HEK293T (cell line): ENCODE measurements around the gene SMIM13.

Experiments used
- CTCF ChIA-PET: fragments of 350-600 bp; formaldehyde crosslinking; extraction: SDS; loops from one replicate; lab custom pipeline; 2021; ENCODE audit warnings: antibody characterized with exemption, inconsistent platforms; lab: Yijun Ruan, JAX
- POLR2A ChIA-PET: fragments of 350-600 bp; formaldehyde crosslinking; extraction: SDS; loops from one replicate; lab custom pipeline; 2020; ENCODE audit warnings: antibody characterized with exemption, inconsistent platforms; lab: Yijun Ruan, JAX
- DNase-seq: peaks from one replicate; pipeline ENCODE4 v3.0.0; 2012; ENCODE audit warnings: mixed read lengths; ENCODE audit errors: extremely low spot score
- ARNT ChIP-seq: fragments of 450-650 bp; IDR thresholded peaks from 2 replicates; pipeline ENCODE4 v1.6.1; 2017; ENCODE audit warnings: mild to moderate bottlenecking
- BHLHE40 ChIP-seq: fragments of 450-650 bp; IDR thresholded peaks from 2 replicates; pipeline ENCODE4 v1.6.1; 2016; ENCODE audit warnings: mild to moderate bottlenecking, moderate library complexity, borderline replicate concordance
- CTBP1 ChIP-seq: fragments of 450-650 bp; IDR thresholded peaks from 2 replicates; pipeline ENCODE4 v1.6.1; 2016; ENCODE audit warnings: borderline replicate concordance
- ELF4 ChIP-seq: fragments of 450-650 bp; IDR thresholded peaks from 2 replicates; pipeline ENCODE4 v1.6.1; 2017; ENCODE audit warnings: antibody characterized with exemption
- FOXA1 ChIP-seq: fragments of 450-650 bp; IDR thresholded peaks from 2 replicates; pipeline ENCODE4 v1.6.1; 2016; ENCODE audit warnings: mild to moderate bottlenecking
- FOXK2 ChIP-seq: fragments of 450-650 bp; IDR thresholded peaks from 2 replicates; pipeline ENCODE4 v1.6.1; 2016; ENCODE audit warnings: mild to moderate bottlenecking
- FOXM1 ChIP-seq: fragments of 450-650 bp; IDR thresholded peaks from 2 replicates; pipeline ENCODE4 v1.6.1; 2017; ENCODE audit warnings: mild to moderate bottlenecking, borderline replicate concordance
- HDGF ChIP-seq: fragments of 450-650 bp; IDR thresholded peaks from 2 replicates; pipeline ENCODE4 v1.6.1; 2017; ENCODE audit warnings: antibody characterized with exemption, borderline replicate concordance
- L3MBTL2 ChIP-seq: fragments of 450-650 bp; conservative IDR thresholded peaks from 2 replicates; pipeline ENCODE4 v1.6.1; 2016; ENCODE audit warnings: mild to moderate bottlenecking
- LEF1 ChIP-seq: fragments of 450-650 bp; IDR thresholded peaks from 2 replicates; pipeline ENCODE4 v1.6.1; 2017; ENCODE audit warnings: mild to moderate bottlenecking, borderline replicate concordance
- NFRKB ChIP-seq: fragments of 450-650 bp; IDR thresholded peaks from 2 replicates; pipeline ENCODE4 v1.6.1; 2016; ENCODE audit warnings: mild to moderate bottlenecking, moderate library complexity
- SP1 ChIP-seq: fragments of 450-650 bp; IDR thresholded peaks from 2 replicates; pipeline ENCODE4 v1.6.1; 2017
- SUZ12 ChIP-seq: fragments of 450-650 bp; IDR thresholded peaks from 2 replicates; pipeline ENCODE4 v1.6.1; 2016; ENCODE audit warnings: mild to moderate bottlenecking
- TARDBP ChIP-seq: fragments of 450-650 bp; IDR thresholded peaks from 2 replicates; pipeline ENCODE4 v1.6.1; 2016
- ZNF384 ChIP-seq: fragments of 450-650 bp; IDR thresholded peaks from 2 replicates; pipeline ENCODE4 v1.6.1; 2016
- TF ChIP-seq, protein P1 (sequence below): fragments of 450-650 bp; IDR thresholded peaks from 2 replicates; pipeline ENCODE4 v1.6.1; 2016

Gene SMIM13

DNA sequence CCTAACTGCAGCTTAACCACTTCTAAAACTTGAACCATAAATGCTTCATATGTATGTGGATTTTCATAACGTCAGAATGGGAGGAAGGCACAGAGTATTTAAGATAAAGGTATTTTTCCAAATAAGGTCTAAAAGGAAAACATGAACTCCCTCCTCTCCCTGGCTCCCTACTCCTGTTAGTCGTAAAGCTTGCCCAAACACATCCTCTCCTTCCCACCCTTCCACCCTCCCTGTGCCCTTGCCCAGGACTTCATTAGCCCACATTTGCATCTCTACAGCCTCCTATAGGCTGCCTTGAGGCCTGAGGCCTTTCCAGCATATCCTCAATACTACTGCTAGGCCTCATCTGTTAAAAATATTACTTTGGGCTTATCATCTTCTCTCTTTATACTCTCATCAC is 17.1 kb upstream of the SMIM13 start:
- DNase-seq = no peak
- CTCF ChIA-PET = no interaction called here
- TF ChIP-seq FOXM1 (no peak), CTBP1 (no peak), FOXA1 (no peak), ZNF384 (no peak), HDGF (no peak), FOXK2 (no peak)
- TF ChIP-seq, protein P1, sequence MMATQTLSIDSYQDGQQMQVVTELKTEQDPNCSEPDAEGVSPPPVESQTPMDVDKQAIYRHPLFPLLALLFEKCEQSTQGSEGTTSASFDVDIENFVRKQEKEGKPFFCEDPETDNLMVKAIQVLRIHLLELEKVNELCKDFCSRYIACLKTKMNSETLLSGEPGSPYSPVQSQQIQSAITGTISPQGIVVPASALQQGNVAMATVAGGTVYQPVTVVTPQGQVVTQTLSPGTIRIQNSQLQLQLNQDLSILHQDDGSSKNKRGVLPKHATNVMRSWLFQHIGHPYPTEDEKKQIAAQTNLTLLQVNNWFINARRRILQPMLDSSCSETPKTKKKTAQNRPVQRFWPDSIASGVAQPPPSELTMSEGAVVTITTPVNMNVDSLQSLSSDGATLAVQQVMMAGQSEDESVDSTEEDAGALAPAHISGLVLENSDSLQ = no peak
- POLR2A ChIA-PET = no interaction called here

DNA sequence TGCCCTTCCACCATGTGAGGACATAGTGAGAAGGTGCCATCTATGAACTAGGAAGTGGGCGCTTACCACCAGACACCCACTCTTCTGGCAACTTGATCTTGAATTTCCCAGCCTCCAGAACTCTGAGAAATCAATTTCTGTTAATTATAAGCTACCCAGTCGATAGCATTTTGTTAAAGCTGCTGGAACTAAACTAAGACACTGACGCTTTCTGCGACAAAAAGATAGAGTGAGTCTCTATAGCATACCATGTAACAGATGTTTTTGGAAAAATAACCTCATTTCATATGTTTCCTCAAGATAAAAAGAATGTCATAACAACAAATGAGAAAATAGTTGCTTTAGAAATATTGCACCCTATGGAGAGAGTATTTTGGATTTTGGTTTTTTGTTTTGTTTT is 15.4 kb upstream of the SMIM13 start:
- POLR2A ChIA-PET = no interaction called here
- CTCF ChIA-PET = interaction anchor here (0.6 kb wide), 1 partner anchor 50 kb away, joined by 3 read pairs; no protein-coding TSS in a partner anchor
- TF ChIP-seq NFRKB (no peak), LEF1 (no peak), TARDBP (no peak), CTBP1 (no peak), L3MBTL2 (no peak), ELF4 (no peak), HDGF (no peak), FOXM1 (no peak), FOXK2 (no peak), ARNT (no peak), ZNF384 (no peak)
- TF ChIP-seq, protein P1 = no peak
- no peak for DNase-seq

DNA sequence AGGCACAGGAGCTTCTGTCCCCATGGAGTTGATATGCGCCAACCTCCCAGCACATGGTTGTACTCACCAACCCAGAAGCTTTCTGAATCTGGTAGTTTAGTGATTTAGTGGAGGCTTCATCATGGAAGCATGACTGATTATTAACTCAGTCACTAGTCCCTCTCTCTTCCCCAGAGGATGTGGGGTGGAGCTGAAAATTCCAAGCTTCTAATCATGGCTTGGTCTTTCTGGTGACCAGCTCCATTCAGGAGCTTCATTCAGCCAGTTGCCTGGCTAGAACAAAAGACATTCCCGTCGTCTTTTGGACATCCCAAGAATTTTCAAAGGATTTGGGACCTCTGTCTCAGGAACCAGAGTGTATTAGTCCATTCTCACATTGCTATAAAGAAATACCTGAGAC is 13.3 kb upstream of the SMIM13 start:
- POLR2A ChIA-PET = no interaction called here

GRCh38 chr6:11083491-11083890 is 10.1 kb upstream of the SMIM13 start:
- DNase-seq = no peak
- POLR2A ChIA-PET = interaction anchor here (1.3 kb wide), 1 partner anchor 10 kb away, joined by 5 read pairs; the partner anchor contains the start of gene SMIM13
- CTCF ChIA-PET = no interaction called here
- no peak for TF ChIP-seq TARDBP
- no peak for TF ChIP-seq L3MBTL2
- TF ChIP-seq ZNF384 = no peak
- TF ChIP-seq SP1 = no peak
- TF ChIP-seq, protein P1 = no peak
- TF ChIP-seq NFRKB = no peak
- TF ChIP-seq SUZ12 = no peak
- TF ChIP-seq HDGF = no peak
- TF ChIP-seq BHLHE40 = no peak
- TF ChIP-seq FOXA1 = no peak
- TF ChIP-seq FOXK2 = no peak
- no peak for TF ChIP-seq LEF1
- TF ChIP-seq CTBP1 = no peak
- TF ChIP-seq ELF4 = no peak
- no peak for TF ChIP-seq ARNT
- TF ChIP-seq FOXM1 = no peak

More for the DNA sequence above, 13.3 kb upstream of the SMIM13 start:
- TF ChIP-seq TARDBP (no peak), LEF1 (no peak), NFRKB (no peak), FOXM1 (no peak), SP1 (no peak), CTBP1 (no peak), SUZ12 (no peak), FOXA1 (no peak), BHLHE40 (no peak), HDGF (no peak), ZNF384 (no peak), ARNT (no peak), L3MBTL2 (no peak), FOXK2 (no peak), ELF4 (no peak)
- TF ChIP-seq, protein P1 = no peak
- CTCF ChIA-PET = no interaction called here
- DNase-seq = no peak

DNA sequence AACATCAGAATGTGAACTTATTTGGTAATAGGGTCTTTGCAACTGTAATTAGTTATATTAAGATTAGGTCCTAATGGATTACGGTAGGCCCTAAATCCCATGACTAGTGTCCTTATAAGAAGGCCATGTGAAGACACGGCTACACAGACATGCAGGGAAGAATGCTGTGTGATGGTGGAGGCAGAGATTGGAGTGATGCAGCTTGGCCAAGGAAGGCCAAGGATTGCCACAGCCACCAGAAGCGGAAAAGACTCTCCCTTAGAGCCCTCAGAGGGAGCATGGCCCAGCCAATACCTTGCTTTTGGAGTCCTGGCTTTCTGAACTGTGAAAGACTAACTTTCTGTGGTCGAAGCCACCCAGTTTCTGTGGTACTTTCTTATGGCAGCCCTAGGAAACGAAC is 9.7 kb upstream of the SMIM13 start:
- DNase-seq = no peak
- TF ChIP-seq FOXK2 (no peak), L3MBTL2 (no peak), NFRKB (no peak), FOXA1 (no peak), TARDBP (no peak), BHLHE40 (no peak), ZNF384 (no peak), LEF1 (no peak), SUZ12 (no peak), ARNT (no peak), ELF4 (no peak), HDGF (no peak)
- TF ChIP-seq, protein P1 = no peak
- ChIA-PET CTCF (no interaction called here), POLR2A (interaction anchor here (1.3 kb wide), 1 partner anchor 9 kb away, joined by 5 read pairs; the partner anchor contains the start of gene SMIM13)
